Measurements from ENCODE around the gene EIF5A.

GRCh38 chr17:7315570-7316235 is 8.3 kb downstream of the EIF5A start:
- TF ChIP-seq CTCF (conservative IDR thresholded peaks at IDR 0.05 in 1 of 2, IDR thresholded peaks at IDR 0.05 in 1 of 2; ENCODE audit: low read depth in 1 of 2, low read length in 2 of 2), result no peak
- no peak for TF ChIP-seq EZH2 (IDR thresholded peaks at IDR 0.05; ENCODE audit: low read length, missing control alignments)

Data from fibroblast of lung (primary cell).